ENCODE measurements around the gene DHDDS.

DNA sequence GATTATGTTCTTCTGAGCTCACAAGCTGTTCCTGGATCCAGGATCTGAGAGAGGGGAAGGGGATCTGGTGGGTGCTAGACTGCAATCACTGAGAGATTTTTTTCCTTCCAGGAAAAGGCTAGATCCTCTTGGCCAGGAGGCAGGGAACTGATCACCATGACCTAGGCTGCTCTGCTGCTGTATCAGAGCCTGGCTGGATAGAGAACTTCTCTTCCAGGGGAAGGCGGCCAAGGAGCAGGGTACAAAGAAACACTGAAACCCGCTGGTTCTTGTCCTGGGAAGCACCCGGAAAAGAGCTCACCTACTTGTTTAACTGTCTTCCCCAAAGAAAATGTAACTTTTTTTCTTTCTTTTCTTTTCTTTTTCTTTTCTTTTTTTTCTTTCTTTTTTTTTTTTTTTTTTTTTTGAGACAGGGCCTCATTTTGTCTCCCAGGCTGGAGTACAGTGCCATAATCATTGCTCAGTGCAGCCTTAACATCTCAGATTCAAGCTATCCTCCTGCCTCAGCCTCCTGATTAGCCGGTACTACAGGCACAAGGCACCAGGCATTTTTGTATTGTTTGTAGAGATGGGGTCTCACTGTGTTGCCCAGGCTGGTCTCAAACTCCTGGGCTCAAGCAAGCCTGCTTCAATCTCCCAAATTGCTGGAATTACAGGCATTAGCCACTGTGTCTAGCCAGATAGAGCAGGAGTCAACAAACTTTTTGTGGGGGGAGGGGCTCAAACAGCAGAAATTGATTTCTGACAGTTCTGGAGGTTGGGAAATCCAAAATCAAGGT is 85.1 kb downstream of the DHDDS start:
- TF ChIP-seq, protein P1, sequence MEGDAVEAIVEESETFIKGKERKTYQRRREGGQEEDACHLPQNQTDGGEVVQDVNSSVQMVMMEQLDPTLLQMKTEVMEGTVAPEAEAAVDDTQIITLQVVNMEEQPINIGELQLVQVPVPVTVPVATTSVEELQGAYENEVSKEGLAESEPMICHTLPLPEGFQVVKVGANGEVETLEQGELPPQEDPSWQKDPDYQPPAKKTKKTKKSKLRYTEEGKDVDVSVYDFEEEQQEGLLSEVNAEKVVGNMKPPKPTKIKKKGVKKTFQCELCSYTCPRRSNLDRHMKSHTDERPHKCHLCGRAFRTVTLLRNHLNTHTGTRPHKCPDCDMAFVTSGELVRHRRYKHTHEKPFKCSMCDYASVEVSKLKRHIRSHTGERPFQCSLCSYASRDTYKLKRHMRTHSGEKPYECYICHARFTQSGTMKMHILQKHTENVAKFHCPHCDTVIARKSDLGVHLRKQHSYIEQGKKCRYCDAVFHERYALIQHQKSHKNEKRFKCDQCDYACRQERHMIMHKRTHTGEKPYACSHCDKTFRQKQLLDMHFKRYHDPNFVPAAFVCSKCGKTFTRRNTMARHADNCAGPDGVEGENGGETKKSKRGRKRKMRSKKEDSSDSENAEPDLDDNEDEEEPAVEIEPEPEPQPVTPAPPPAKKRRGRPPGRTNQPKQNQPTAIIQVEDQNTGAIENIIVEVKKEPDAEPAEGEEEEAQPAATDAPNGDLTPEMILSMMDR (IDR thresholded peaks at IDR 0.05), result no peak
- no peak for TF ChIP-seq REST (IDR thresholded peaks at IDR 0.05; ENCODE audit: insufficient read depth in 1 of 2, low read depth in 2 of 2, low read length in 1 of 2)
- TF ChIP-seq POLR2AphosphoS5 (IDR thresholded peaks at IDR 0.05; ENCODE audit: low read depth, low read length), result no peak
- no peak for TF ChIP-seq TCF7L2 (IDR thresholded peaks at IDR 0.05; ENCODE audit: low read depth, low read length)
- TF ChIP-seq SIN3A (IDR thresholded peaks at IDR 0.05; ENCODE audit: borderline replicate concordance, insufficient read depth, low read depth, low read length), result no peak
